Ureter (tissue), 1 donor: Measurements from ENCODE around the gene CACNA1C. TPM values are rescaled to one million over a fixed set of nuclear protein-coding genes. Genes with fewer than 3 reads are reported as not detected.

Source experiments
- DNase-seq: peaks from one replicate; pipeline ENCODE4 v3.0.0-alpha.2; 2020; ENCODE audit warnings: low spot score
- total RNA-seq: library from RNA; stranded (reverse); gene quantifications from one replicate; pipeline ENCODE4 v1.2.4, GENCODE V29; 2023
- donor health status: DM: yes; HTN: yes; CAD: no.

Gene CACNA1C
- total RNA-seq, 1 donor from 2014 or later = 30.1 TPM

GRCh38 chr12:2282318-2282717, 229.5 kb downstream of the CACNA1C start:
- no peak for DNase-seq

- no peak for DNase-seq
Measured at GRCh38 chr12:2283480-2283879, 230.7 kb downstream of the CACNA1C start.

GRCh38 chr12:2283916-2284315, 231.1 kb downstream of the CACNA1C start:
- DNase-seq = no peak

- DNase-seq = no peak
Measured at GRCh38 chr12:2284321-2284813, 231.6 kb downstream of the CACNA1C start.

- DNase-seq = no peak
Measured at GRCh38 chr12:2284857-2285256, 232.1 kb downstream of the CACNA1C start.

- no peak for DNase-seq
Measured at GRCh38 chr12:2285462-2285861, 232.7 kb downstream of the CACNA1C start.

GRCh38 chr12:2286047-2286446, 233.3 kb downstream of the CACNA1C start:
- DNase-seq = no peak

GRCh38 chr12:2286461-2287131, 233.8 kb downstream of the CACNA1C start:
- no peak for DNase-seq

GRCh38 chr12:2287151-2287550, 234.4 kb downstream of the CACNA1C start:
- DNase-seq = no peak

- DNase-seq = no peak
Measured at GRCh38 chr12:2287589-2287988, 234.8 kb downstream of the CACNA1C start.

- no peak for DNase-seq
Measured at GRCh38 chr12:2288001-2288400, 235.2 kb downstream of the CACNA1C start.

GRCh38 chr12:2288471-2288870, 235.7 kb downstream of the CACNA1C start:
- no peak for DNase-seq

GRCh38 chr12:2288875-2289274, 236.1 kb downstream of the CACNA1C start:
- no peak for DNase-seq

GRCh38 chr12:2289525-2289924, 236.7 kb downstream of the CACNA1C start:
- DNase-seq = no peak

- no peak for DNase-seq
Measured at GRCh38 chr12:2290091-2290490, 237.3 kb downstream of the CACNA1C start.

- no peak for DNase-seq
Measured at GRCh38 chr12:2290516-2291065, 237.8 kb downstream of the CACNA1C start.

- no peak for DNase-seq
Measured at GRCh38 chr12:2291182-2291832, 238.5 kb downstream of the CACNA1C start.

- DNase-seq = no peak
Measured at GRCh38 chr12:2291947-2292346, 239.2 kb downstream of the CACNA1C start.

- no peak for DNase-seq
Measured at GRCh38 chr12:2292560-2292959, 239.8 kb downstream of the CACNA1C start.

GRCh38 chr12:2294651-2295475, 242.1 kb downstream of the CACNA1C start:
- DNase-seq = no peak

- no peak for DNase-seq
Measured at GRCh38 chr12:2295941-2296461, 243.2 kb downstream of the CACNA1C start.

- DNase-seq = no peak
Measured at GRCh38 chr12:2297004-2297403, 244.2 kb downstream of the CACNA1C start.
